CD8-positive, alpha-beta memory T cell (primary cell): ENCODE results near the gene RAD9B. TPM values are rescaled to one million over a fixed set of nuclear protein-coding genes. Genes with fewer than 3 reads are reported as not detected.
A peak's percentile ranks its signal among the peaks of the same experiment; 100 is the strongest.
"Not testable (repeated sequence)": the region's sequence is repeated elsewhere in the genome, so short reads cannot be mapped to it uniquely, and the experiment has no call there.

Experiments used
- CTCF ChIA-PET: fragments of 350-600 bp; sonication (Branson Sonifier 250); formaldehyde crosslinking; loops from one replicate; lab custom pipeline; 2021; ENCODE audit warnings: antibody characterized with exemption; lab: Charles Lee
- POLR2A ChIA-PET: fragments of 350-600 bp; sonication (Branson Sonifier 250); formaldehyde crosslinking; loops from one replicate; lab custom pipeline; 2021; ENCODE audit warnings: antibody characterized with exemption; lab: Charles Lee
- DNase-seq, 5 donors: peaks; one replicate each; pipeline versions ENCODE4 v3.0.0 to v3.0.0-alpha.2; 2020 to 2022; ENCODE audit warnings: mixed read lengths in 1 of 5
- H3K27ac ChIP-seq: one replicate; pipeline ENCODE4 v1.7.0; 2013; ENCODE audit warnings: low read depth, mild to moderate bottlenecking, low read length, moderate library complexity
- H3K27me3 ChIP-seq: 2 replicates; pipeline ENCODE4 v1.7.0; 2013; ENCODE audit warnings: low read length, mild to moderate bottlenecking; ENCODE audit not compliant: insufficient read depth, poor library complexity, severe bottlenecking
- H3K36me3 ChIP-seq: 2 replicates; pipeline ENCODE4 v1.7.0; 2013; ENCODE audit warnings: mild to moderate bottlenecking, low read length, moderate library complexity; ENCODE audit not compliant: insufficient read depth
- H3K4me1 ChIP-seq: 2 replicates; pipeline ENCODE4 v1.7.0; 2013; ENCODE audit warnings: mild to moderate bottlenecking, low read length, moderate library complexity; ENCODE audit not compliant: insufficient read depth
- H3K4me3 ChIP-seq: 2 replicates; pipeline ENCODE4 v1.7.0; 2013; ENCODE audit warnings: mild to moderate bottlenecking, low read length
- H3K9me3 ChIP-seq: 2 replicates; pipeline ENCODE4 v1.7.0; 2013; ENCODE audit warnings: mild to moderate bottlenecking, low read length
- H3K27ac Mint-ChIP-seq, 8 donors: one replicate each; pipeline ENCODE4 v1.8.0; 2020 to 2021; ENCODE audit warnings: mixed read lengths in 8 of 8, mild to moderate bottlenecking in 6 of 8, inconsistent platforms in 3 of 8, moderate library complexity in 3 of 8
- H3K27me3 Mint-ChIP-seq, 2 donors: one replicate each; pipeline ENCODE4 v1.8.0; 2020 to 2021; ENCODE audit warnings: mixed read lengths in 2 of 2, mild to moderate bottlenecking in 1 of 2, moderate library complexity in 1 of 2
- H3K36me3 Mint-ChIP-seq, 3 donors: one replicate each; pipeline ENCODE4 v1.8.0; 2020 to 2021; ENCODE audit warnings: mixed read lengths in 3 of 3, inconsistent platforms in 1 of 3, mild to moderate bottlenecking in 1 of 3
- H3K4me1 Mint-ChIP-seq, 3 donors: one replicate each; pipeline ENCODE4 v1.8.0; 2020 to 2021; ENCODE audit warnings: mixed read lengths in 3 of 3, inconsistent platforms in 1 of 3, mild to moderate bottlenecking in 1 of 3
- H3K4me3 Mint-ChIP-seq, 7 donors: one replicate each; pipeline ENCODE4 v1.8.0; 2020 to 2021; ENCODE audit warnings: mixed read lengths in 7 of 7, mild to moderate bottlenecking in 6 of 7, moderate library complexity in 4 of 7, inconsistent platforms in 2 of 7
- H3K9me3 Mint-ChIP-seq, 5 donors: one replicate each; pipeline ENCODE4 v1.8.0; 2020 to 2022; ENCODE audit warnings: mixed read lengths in 5 of 5, mild to moderate bottlenecking in 3 of 5, moderate library complexity in 2 of 5, inconsistent platforms in 1 of 5
- polyA plus RNA-seq: library from polyadenylated mRNA; unstranded; fragments of 300-500 nt; fragmentation: Illumina TruSeq; gene quantifications from one replicate; pipeline ENCODE4 v1.2.3, GENCODE V29; 2021
- total RNA-seq, 2 experiments: library from RNA; stranded (reverse); gene quantifications; one replicate each; pipeline ENCODE4 v1.2.3, GENCODE V29; 2021

RAD9B gene
- total RNA-seq (1 to 10 TPM in 1 of 2 experiments, under 1 TPM in 1; 0.74 to 1.9 TPM), polyA plus RNA-seq (0.52 TPM)

DNA sequence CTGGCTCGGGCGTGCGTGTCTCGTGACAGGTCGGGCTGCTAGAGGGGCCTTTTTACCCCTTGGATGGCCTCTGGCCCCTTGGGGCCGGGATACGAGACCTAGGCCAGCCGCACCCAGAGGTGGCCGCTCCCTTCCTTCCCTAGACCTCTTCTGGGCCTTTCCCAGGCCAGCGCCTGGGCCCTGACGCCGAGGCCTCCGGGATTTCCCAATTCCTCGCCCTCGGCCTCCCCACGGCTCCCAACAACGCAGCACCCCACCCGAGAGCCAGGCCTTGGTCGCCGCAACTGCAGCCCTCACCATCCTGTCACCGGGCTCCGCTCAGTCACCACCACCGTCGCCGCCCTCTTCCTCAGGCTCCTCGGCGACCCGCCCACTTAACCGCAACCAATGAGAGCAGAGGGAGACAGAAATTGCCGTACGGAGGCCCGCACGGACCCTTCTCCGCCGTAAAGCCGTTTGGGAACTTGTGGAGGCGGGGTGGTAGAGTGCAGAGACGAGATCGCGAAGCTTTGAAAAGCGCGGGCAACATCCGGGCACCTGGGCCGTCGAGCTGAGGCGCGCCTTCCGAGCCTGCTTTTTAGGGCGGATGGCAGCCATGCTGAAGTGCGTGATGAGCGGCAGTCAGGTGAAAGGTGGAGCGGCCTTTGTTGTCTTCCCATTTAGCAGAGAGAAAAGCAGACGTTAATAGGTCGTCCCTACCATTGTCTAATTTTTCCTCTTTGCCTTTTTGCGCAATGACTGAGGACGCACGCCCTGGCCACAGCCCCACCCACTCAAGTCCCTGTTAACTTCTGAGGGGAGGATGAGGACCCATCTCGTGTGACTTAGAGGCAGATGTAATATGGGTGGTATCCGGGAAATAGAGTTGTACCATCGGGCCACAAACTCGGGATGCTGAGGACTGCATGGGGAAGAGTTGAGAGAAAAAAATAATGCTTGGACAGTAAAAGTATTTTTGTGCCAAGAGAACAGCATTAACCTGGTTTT, at the start of gene RAD9B, which contains the start of gene VPS29:
Gene RAD9B (plus strand): TSS at position 580 of the 987 bp plus-strand sequence. CDS start 7 bp downstream, at position 587.
Gene VPS29 (minus strand): TSS at position 360 of the 987 bp plus-strand sequence. CDS start 60 bp downstream, at position 300.
- POLR2A ChIA-PET, result interaction anchor here (0.5 to 4.3 kb wide), 6 partner anchors 33 to 507 kb away, joined by 3 to 39 read pairs (median 4); partner anchors contain the start of genes ARPC3, FAM216A and GPN3
- peak within 1 kb of the TSS; percentile 97 to 99 (median 97) for H3K4me3 Mint-ChIP-seq
- H3K4me1 ChIP-seq, result peaks cover 29% of the 10 kb centered on the region
- peak; percentile 98 to 99 (median 99) for DNase-seq
- no peaks in the 10 kb centered on the region for H3K36me3 ChIP-seq
- peaks cover 36 to 50% (median 44%) of the 10 kb centered on the region in 3 donors for H3K4me1 Mint-ChIP-seq
- H3K27me3 Mint-ChIP-seq, result peaks cover 0 to 3% of the 10 kb centered on the region in 2 donors
- H3K27ac ChIP-seq, result peak within 1 kb of the TSS; percentile 86
- CTCF ChIA-PET, result interaction anchor here (1.0 to 5.5 kb wide), 3 partner anchors 33 to 70 kb away, joined by 4 to 27 read pairs (median 20); partner anchors contain the start of genes ARPC3, FAM216A and GPN3
- no peaks in the 10 kb centered on the region for H3K9me3 Mint-ChIP-seq
- peak within 1 kb of the TSS; percentile 92 for H3K4me3 ChIP-seq
- peak within 1 kb of the TSS; percentile 96 to 98 (median 97) for H3K27ac Mint-ChIP-seq
- no peaks in the 10 kb centered on the region for H3K9me3 ChIP-seq
- H3K36me3 Mint-ChIP-seq, result peaks cover 0 to 19% (median 0%) of the 10 kb centered on the region in 3 donors
- no peaks in the 10 kb centered on the region for H3K27me3 ChIP-seq

DNA sequence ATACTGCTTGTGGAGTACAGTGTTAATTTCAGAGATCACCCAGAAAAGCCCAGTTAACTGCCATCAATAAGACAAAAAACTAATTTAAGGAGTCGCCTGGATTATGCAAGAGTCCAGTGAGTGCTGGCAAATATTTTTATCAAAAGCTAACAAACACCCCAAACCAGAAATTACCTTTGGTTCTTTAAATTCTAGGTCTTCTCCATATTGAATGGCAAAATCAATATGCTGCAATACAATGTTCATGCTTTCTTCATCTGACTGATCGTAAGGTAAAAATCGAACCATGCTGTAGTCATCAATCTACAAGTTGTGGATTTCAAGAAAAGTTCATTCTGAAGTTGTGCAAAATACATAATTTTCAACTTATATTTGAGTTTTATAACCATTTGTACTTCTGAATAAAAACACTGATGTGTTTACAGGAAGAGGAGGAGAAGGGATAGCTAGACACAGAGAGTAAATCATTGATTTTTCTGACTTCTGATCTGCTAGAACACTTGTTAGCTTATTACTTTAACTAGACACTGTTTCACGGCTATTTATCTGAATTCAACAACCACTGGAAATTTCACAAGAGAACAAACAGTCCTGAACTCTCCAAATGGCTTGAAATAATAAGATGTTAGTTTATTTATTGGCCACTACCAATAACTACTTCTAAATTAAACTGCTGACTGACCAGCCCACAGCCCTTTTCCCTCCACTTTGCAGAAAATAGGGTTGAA, 48.4 kb upstream of the RAD9B start:
- Histone ChIP-seq H3K4me3 (no peak overlapping the region), H3K36me3 (peaks cover 16% of the 10 kb centered on the region), H3K27me3 (no peaks in the 10 kb centered on the region), H3K4me1 (peaks cover 6% of the 10 kb centered on the region), H3K9me3 (no peaks in the 10 kb centered on the region), H3K27ac (no peak overlapping the region)
- POLR2A ChIA-PET, result no interaction called here
- H3K36me3 Mint-ChIP-seq, result peaks cover 3 to 51% (median 14%) of the 10 kb centered on the region in 3 donors
- CTCF ChIA-PET, result interaction anchor here (0.7 to 9.4 kb wide), 3 partner anchors 10 to 148 kb away, joined by 4 to 100 read pairs (median 4); partner anchors contain the start of genes FAM216A and GPN3
- no peak for DNase-seq
- peak overlapping the region in 1 of 7 donors; percentile 15 for H3K4me3 Mint-ChIP-seq
- no peaks in the 10 kb centered on the region for H3K9me3 Mint-ChIP-seq
- peaks cover 0 to 4% of the 10 kb centered on the region in 2 donors for H3K27me3 Mint-ChIP-seq
- peaks cover 16 to 24% (median 21%) of the 10 kb centered on the region in 3 donors for H3K4me1 Mint-ChIP-seq
- H3K27ac Mint-ChIP-seq, result no peak overlapping the region

DNA sequence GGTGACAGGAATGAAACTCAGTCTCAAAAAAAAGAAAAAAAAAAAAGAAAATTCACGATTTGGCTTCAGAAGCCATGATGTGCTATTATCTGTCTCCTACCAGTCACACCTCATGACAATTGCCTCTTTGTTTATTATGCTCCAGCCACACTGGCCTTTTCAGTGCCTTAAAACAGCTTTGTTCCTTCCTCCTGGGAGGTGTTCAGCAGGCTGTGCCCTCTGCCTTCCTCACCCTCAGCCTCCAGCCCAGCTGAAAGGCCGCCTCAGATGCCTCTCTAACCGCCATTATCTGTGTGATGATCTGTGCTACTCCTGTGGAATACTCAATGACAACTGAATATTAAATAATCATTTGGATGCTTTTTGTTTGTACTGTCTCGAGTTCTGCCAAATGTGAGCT, 43.4 kb upstream of the RAD9B start:
- no peak overlapping the region for H3K4me3 ChIP-seq
- no peak overlapping the region for H3K4me3 Mint-ChIP-seq
- no peaks in the 10 kb centered on the region for H3K27me3 ChIP-seq
- peaks cover 1 to 64% (median 15%) of the 10 kb centered on the region in 3 donors for H3K36me3 Mint-ChIP-seq
- no peak for DNase-seq
- H3K27me3 Mint-ChIP-seq, result no peaks in the 10 kb centered on the region
- H3K4me1 ChIP-seq, result no peaks in the 10 kb centered on the region
- H3K27ac Mint-ChIP-seq, result peak overlapping the region in 1 of 8 donors; percentile 65
- peaks cover 11% of the 10 kb centered on the region for H3K36me3 ChIP-seq
- ChIA-PET CTCF (interaction anchor here (0.9 to 1.8 kb wide), 4 partner anchors 9 to 141 kb away, joined by 3 to 9 read pairs (median 6); partner anchors contain the start of genes ARPC3, FAM216A and GPN3), POLR2A (interaction anchor here (0.6 kb wide), 1 partner anchor 147 kb away, joined by 3 read pairs; no protein-coding TSS in a partner anchor)
- no peaks in the 10 kb centered on the region for H3K9me3 Mint-ChIP-seq
- no peaks in the 10 kb centered on the region for H3K9me3 ChIP-seq
- peaks cover 5 to 16% (median 6%) of the 10 kb centered on the region in 3 donors for H3K4me1 Mint-ChIP-seq
- no peak overlapping the region for H3K27ac ChIP-seq

DNA sequence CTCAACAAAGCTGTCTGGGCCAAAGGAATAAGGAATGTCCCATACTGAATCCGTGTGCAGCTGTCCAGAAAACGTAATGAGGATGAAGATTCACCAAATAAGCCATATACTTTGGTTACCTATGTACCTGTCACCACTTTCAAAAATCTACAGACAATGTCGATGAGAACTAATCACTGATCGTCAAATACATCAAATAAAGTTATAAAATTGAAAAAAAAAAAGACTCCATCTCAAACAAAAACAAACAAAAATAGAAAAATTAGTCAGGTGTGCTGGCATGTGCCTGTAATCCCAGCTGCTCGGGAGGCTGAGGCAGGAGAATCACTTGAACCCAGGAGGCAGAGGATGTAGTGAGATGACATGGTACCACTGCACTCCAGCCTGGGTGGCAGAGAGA, 40.9 kb upstream of the RAD9B start:
- H3K27me3 Mint-ChIP-seq, H3K27me3 ChIP-seq, H3K9me3 ChIP-seq, H3K4me3 Mint-ChIP-seq, POLR2A ChIA-PET, H3K4me1 ChIP-seq, H3K36me3 ChIP-seq, CTCF ChIA-PET, H3K4me3 ChIP-seq, DNase-seq, H3K27ac ChIP-seq, H3K9me3 Mint-ChIP-seq: not testable (repeated sequence)
- Mint-ChIP-seq H3K27ac (peak overlapping the region in 2 of 8 donors; percentile 29 to 56), H3K36me3 (peaks cover 4 to 63% (median 21%) of the 10 kb centered on the region in 3 donors), H3K4me1 (peaks cover 8 to 29% (median 16%) of the 10 kb centered on the region in 3 donors)

DNA sequence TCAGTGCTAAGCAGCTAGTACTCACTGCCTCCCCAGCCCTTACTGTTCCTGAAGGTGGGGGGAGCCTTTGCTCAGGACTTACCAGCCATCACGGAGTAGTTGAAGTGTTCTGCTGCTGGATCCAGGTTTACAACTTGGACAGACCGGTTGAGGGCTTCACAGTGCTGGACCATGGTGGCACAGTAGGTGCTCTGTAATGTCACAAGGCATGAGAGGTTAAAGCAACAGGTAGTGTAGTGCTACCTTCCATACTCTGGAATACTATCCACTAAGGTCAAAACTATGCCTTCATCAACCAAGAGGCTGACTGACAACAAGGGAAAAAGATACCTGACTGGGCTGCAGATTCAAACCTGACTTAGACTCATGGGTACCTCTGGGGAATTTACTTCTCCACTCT, 37.1 kb upstream of the RAD9B start:
- H3K36me3 Mint-ChIP-seq, result peaks cover 4 to 51% (median 13%) of the 10 kb centered on the region in 3 donors
- H3K4me1 ChIP-seq, result peaks cover 25% of the 10 kb centered on the region
- H3K9me3 ChIP-seq, result no peaks in the 10 kb centered on the region
- DNase-seq, result no peak
- H3K27ac ChIP-seq, result no peak overlapping the region
- POLR2A ChIA-PET, result interaction anchor here (1.0 kb wide), 1 partner anchor 14 kb away, joined by 4 read pairs; no protein-coding TSS in a partner anchor
- H3K27me3 Mint-ChIP-seq, result peaks cover 0 to 2% of the 10 kb centered on the region in 2 donors
- H3K4me3 Mint-ChIP-seq, result peak overlapping the region in 2 of 7 donors; percentile 6 to 89
- CTCF ChIA-PET, result interaction anchor here (0.6 to 6.5 kb wide), 3 partner anchors 12 to 137 kb away, joined by 4 to 100 read pairs (median 5); partner anchors contain the start of gene ARPC3
- peaks cover 23 to 61% (median 39%) of the 10 kb centered on the region in 3 donors for H3K4me1 Mint-ChIP-seq
- peak overlapping the region in 3 of 8 donors; percentile 36 to 83 (median 63) for H3K27ac Mint-ChIP-seq
- no peaks in the 10 kb centered on the region for H3K27me3 ChIP-seq
- H3K4me3 ChIP-seq, result no peak overlapping the region
- H3K9me3 Mint-ChIP-seq, result no peaks in the 10 kb centered on the region
- no peaks in the 10 kb centered on the region for H3K36me3 ChIP-seq

DNA sequence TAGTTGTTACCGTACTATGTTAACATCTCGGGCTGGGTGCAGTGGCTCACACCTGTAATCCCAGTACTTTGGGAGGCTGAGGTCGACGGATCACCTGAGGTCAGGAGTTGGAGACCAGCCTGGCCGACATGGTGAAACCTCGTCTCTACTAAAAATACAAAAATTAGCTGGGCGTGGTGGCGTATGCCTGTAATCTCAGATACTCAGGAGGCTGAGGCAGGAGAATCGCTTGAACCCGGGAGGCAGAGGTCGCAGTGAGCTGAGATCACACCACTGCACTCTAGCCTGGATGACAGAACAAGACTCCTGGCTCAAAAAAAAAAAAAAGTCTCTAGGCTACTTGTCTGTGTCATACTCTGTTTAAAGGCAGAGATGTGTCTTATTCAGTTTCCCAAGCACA, 36.4 kb upstream of the RAD9B start:
- H3K27me3 Mint-ChIP-seq, H3K27ac ChIP-seq, DNase-seq, H3K9me3 ChIP-seq, H3K36me3 ChIP-seq, H3K27me3 ChIP-seq, H3K9me3 Mint-ChIP-seq, H3K4me3 ChIP-seq: not testable (repeated sequence)
- H3K4me3 Mint-ChIP-seq, result peak overlapping the region in 3 of 7 donors; percentile 1 to 89 (median 41)
- POLR2A ChIA-PET, result interaction anchor here (1.0 kb wide), 1 partner anchor 15 kb away, joined by 4 read pairs; no protein-coding TSS in a partner anchor
- CTCF ChIA-PET, result interaction anchor here (0.7 to 6.5 kb wide), 4 partner anchors 13 to 137 kb away, joined by 3 to 100 read pairs (median 4); partner anchors contain the start of gene ARPC3
- H3K4me1 ChIP-seq, result peaks cover 25% of the 10 kb centered on the region
- peaks cover 4 to 45% (median 13%) of the 10 kb centered on the region in 3 donors for H3K36me3 Mint-ChIP-seq
- peaks cover 22 to 61% (median 42%) of the 10 kb centered on the region in 3 donors for H3K4me1 Mint-ChIP-seq
- H3K27ac Mint-ChIP-seq, result peak overlapping the region in 1 of 8 donors; percentile 83

DNA sequence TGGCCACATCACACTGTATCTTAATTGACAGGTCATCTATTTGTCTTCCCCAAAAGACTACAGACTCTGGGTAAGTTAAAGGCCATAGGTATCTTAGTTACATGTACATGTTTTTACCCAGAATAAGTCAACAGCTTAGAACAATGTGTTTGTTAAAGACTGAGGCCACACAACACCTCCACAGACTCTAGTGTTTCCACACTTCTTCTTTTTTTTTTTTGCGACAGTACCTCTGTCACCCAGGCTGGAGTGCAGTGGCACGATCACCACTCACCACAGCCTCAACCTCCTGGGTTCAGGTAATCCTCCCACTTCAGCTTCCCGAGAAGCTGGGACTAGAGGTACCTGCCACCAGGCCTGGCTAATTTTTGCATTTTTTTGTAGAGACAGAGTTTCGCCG, 35.3 kb upstream of the RAD9B start:
- peak overlapping the region in 6 of 7 donors; percentile 19 to 99 (median 34) for H3K4me3 Mint-ChIP-seq
- peaks cover 22 to 52% (median 37%) of the 10 kb centered on the region in 3 donors for H3K4me1 Mint-ChIP-seq

More for the DNA sequence above, 35.3 kb upstream of the RAD9B start:
- Histone ChIP-seq H3K27me3 (no peaks in the 10 kb centered on the region), H3K27ac (peak overlapping the region; percentile 78), H3K4me1 (peaks cover 25% of the 10 kb centered on the region), H3K36me3 (no peaks in the 10 kb centered on the region), H3K9me3 (no peaks in the 10 kb centered on the region), H3K4me3 (no peak overlapping the region)
- Mint-ChIP-seq H3K27ac (peak overlapping the region in 3 of 8 donors; percentile 27 to 84 (median 42)), H3K27me3 (peaks cover 0 to 2% of the 10 kb centered on the region in 2 donors), H3K9me3 (no peaks in the 10 kb centered on the region), H3K36me3 (peaks cover 4 to 35% (median 13%) of the 10 kb centered on the region in 3 donors)
- CTCF ChIA-PET, result interaction anchor here (0.8 to 6.5 kb wide), 3 partner anchors 14 to 136 kb away, joined by 3 to 100 read pairs (median 16); partner anchors contain the start of gene ARPC3
- DNase-seq, result no peak
- POLR2A ChIA-PET, result interaction anchor here (0.8 kb wide), 1 partner anchor 11 kb away, joined by 7 read pairs; no protein-coding TSS in a partner anchor
